ENCODE measurements around the gene FARSA. TPM values are rescaled to one million over a fixed set of nuclear protein-coding genes. Genes with fewer than 3 reads are reported as not detected.

The FARSA gene
- total and polyA plus RNA-seq, 2 of the 13 experiments (the other 11 are each of a cell fraction or from before 2014, with no cell fraction given) = 25.9 to 72.0 TPM

GRCh38 chr19:12884627-12884925 lies 48.9 kb downstream of the FARSA start (continued):
- TF ChIP-seq AGO2 (optimal IDR thresholded peaks at IDR 0.05; ENCODE audit: low read depth, low read length) (no peak), GZF1 (CRISPR knock-in tag; IDR thresholded peaks at IDR 0.05) (no peak), KLF9 (CRISPR knock-in tag; IDR thresholded peaks at IDR 0.05; ENCODE audit: low read depth) (no peak), ZBTB7B (CRISPR knock-in tag; IDR thresholded peaks at IDR 0.05) (no peak)

GRCh38 chr19:12884202-12884601 lies 49.3 kb downstream of the FARSA start:
- H3K4me3 ChIP-seq (replicated peaks in 1 of 3; ENCODE audit: insufficient read depth in 1 of 3, low read depth in 2 of 3, low read length in 3 of 3) = no peak overlapping the region
- DNase-seq (ENCODE audit: low spot score) (no peak), FAIRE-seq (no peak), ATAC-seq (no peak)
- H4K20me1 ChIP-seq (ENCODE audit: insufficient read depth, low read length) = no peaks in the 10 kb centered on the region
- peaks cover 0 to 18% of the 10 kb centered on the region in 2 experiments; a peak in 3 of 5 replicates for H3K27me3 ChIP-seq (ENCODE audit: control insufficient read depth in 1 of 2, insufficient read depth in 2 of 2, low read length in 2 of 2)
- no peak overlapping the region for H3K9ac ChIP-seq (ENCODE audit: insufficient read depth, low read depth, low read length)
- H3K4me1 ChIP-seq (ENCODE audit: insufficient read depth, low read length) = peaks cover 34% of the 10 kb centered on the region
- no peak overlapping the region for H2AFZ ChIP-seq (ENCODE audit: low read length)
- in situ Hi-C loops (cut with HindIII; ENCODE audit: extremely low pct_ligation_motif_present, low pct_unique_long_range_greater_than_20kb) = no loop called here
- WGBS (ENCODE audit: low lambda C conversion rate) = no CpG with 5 or more reads among the region's 3 CpGs
- intact Hi-C loops (cut with micrococcal nuclease; ENCODE audit: unreplicated experiment) = no loop called here
- H3K36me3 ChIP-seq (replicated peaks in 1 of 2; ENCODE audit: control insufficient read depth in 1 of 2, insufficient read depth in 2 of 2, low read length in 2 of 2) = no peaks in the 10 kb centered on the region
- no peak overlapping the region for H3K4me2 ChIP-seq (ENCODE audit: low read depth, low read length)
- no peaks in the 10 kb centered on the region for H3K79me2 ChIP-seq (ENCODE audit: insufficient read depth, low read length)
- no TSS peak for BruUV-seq (replicated peaks)
- H3K9me3 ChIP-seq (ENCODE audit: low read length) = peaks cover 13% of the 10 kb centered on the region
- CTCF ChIA-PET (ENCODE audit: low intra/inter-chr PET ratio, low total read pairs) = no interaction called here
- H3K27ac ChIP-seq (ENCODE audit: extremely low read length, insufficient read depth, low read length) = no peak overlapping the region
- POLR2A ChIA-PET = interaction anchor here (1.4 kb wide), 1 partner anchor 11 kb away, joined by 3 read pairs; no protein-coding TSS in a partner anchor
- no peak for TF ChIP-seq RFX1 (IDR thresholded peaks at IDR 0.05)
- TF ChIP-seq GTF3A (CRISPR knock-in tag; conservative IDR thresholded peaks at IDR 0.05) = no peak
- no peak for TF ChIP-seq PRDM15 (CRISPR knock-in tag; IDR thresholded peaks at IDR 0.05)
- TF ChIP-seq FOSL2 (CRISPR knock-in tag; IDR thresholded peaks at IDR 0.05) = no peak
- TF ChIP-seq ZBTB44 (CRISPR knock-in tag; IDR thresholded peaks at IDR 0.05) = no peak
- no peak for TF ChIP-seq CREM (IDR thresholded peaks at IDR 0.05)
- no peak for TF ChIP-seq CREM (CRISPR knock-in tag; IDR thresholded peaks at IDR 0.05)
- no peak for TF ChIP-seq TGIF2 (CRISPR knock-in tag; IDR thresholded peaks at IDR 0.05)
- TF ChIP-seq ZNF776 (CRISPR knock-in tag; IDR thresholded peaks at IDR 0.05) = no peak
- TF ChIP-seq POLR2AphosphoS5 (IDR thresholded peaks at IDR 0.05; ENCODE audit: low read depth, low read length) = no peak
- no peak for TF ChIP-seq ZHX2 (IDR thresholded peaks at IDR 0.05; ENCODE audit: low read depth)
- no peak for TF ChIP-seq ZHX2 (CRISPR knock-in tag; IDR thresholded peaks at IDR 0.05; ENCODE audit: borderline replicate concordance)

All from HepG2 (cell line).